IgD-negative memory B cell (primary cell): Measurements from ENCODE around the gene ING5. TPM values are rescaled to one million over a fixed set of nuclear protein-coding genes. Genes with fewer than 3 reads are reported as not detected.

Experiments
- H3K27ac Mint-ChIP-seq, 3 donors: one replicate each; pipeline ENCODE4 v1.8.0; 2020 to 2022; ENCODE audit warnings: mild to moderate bottlenecking in 3 of 3, mixed read lengths in 3 of 3, moderate library complexity in 1 of 3
- H3K27me3 Mint-ChIP-seq: one replicate; pipeline ENCODE4 v1.8.0; 2021; ENCODE audit warnings: mixed read lengths
- H3K36me3 Mint-ChIP-seq: one replicate; pipeline ENCODE4 v1.8.0; 2020; ENCODE audit warnings: mild to moderate bottlenecking, mixed read lengths
- H3K4me1 Mint-ChIP-seq, 3 donors: one replicate each; pipeline ENCODE4 v1.8.0; 2020 to 2022; ENCODE audit warnings: mixed read lengths in 3 of 3, mild to moderate bottlenecking in 1 of 3
- H3K4me3 Mint-ChIP-seq, 4 donors: one replicate each; pipeline ENCODE4 v1.8.0; 2020 to 2022; ENCODE audit warnings: mild to moderate bottlenecking in 4 of 4, mixed read lengths in 4 of 4, moderate library complexity in 3 of 4
- H3K9me3 Mint-ChIP-seq, 3 donors: one replicate each; pipeline ENCODE4 v1.8.0; 2020 to 2021; ENCODE audit warnings: mixed read lengths in 3 of 3, mild to moderate bottlenecking in 1 of 3
- polyA plus RNA-seq: library from polyadenylated mRNA; unstranded; fragments of 300-500 nt; fragmentation: Illumina TruSeq; gene quantifications from one replicate; pipeline ENCODE4 v1.2.3, GENCODE V29; 2021

Gene ING5
- polyA plus RNA-seq, 1 donor from 2014 or later: 34.0 TPM

DNA sequence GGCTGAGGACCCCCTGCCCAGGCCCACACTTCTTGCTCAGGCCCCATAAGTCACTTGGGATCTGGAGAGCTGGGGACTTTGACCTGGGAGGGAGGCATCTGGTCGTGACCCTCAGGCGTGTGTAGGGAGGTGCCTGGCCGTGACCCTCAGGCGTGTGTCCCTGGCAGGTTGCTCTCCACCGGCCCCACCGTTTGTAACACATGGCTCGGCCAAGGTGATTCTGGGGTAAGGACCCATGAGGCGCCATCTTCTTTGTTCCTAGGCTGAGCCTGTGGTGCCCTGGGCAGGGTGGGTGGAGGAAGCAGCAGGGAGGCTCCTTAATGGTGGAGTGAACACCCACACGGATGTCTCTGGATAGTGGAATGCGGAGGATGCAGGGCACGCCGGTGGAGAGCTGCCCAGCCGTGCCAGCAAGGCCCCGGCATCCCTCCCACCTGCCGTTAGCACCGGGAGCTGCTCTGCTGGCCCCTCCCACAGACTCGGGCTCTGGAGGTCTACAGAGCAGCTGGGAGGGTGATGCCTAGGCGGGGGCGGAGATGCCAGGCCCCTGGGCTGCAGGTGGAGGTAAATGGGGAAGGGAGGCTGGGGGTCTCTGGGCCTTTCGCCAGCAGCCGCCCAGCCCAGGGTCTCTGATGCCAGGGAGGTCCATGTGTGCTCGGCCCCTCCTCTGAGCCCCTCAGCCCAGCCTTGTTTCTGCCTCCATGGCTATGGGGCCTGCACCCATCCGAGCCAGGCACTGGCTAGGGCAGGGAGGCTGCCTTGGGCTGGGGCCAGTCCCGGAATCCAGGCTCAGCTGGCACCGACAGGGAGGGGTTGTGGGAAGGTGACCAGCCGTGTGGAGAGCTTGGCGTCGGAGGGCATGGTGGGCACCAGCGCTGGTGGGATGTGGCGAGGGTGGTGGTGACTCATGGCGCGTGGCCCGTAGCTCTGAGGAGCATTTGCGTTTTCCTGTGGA, 73.7 kb downstream of the ING5 start:
- no peaks in the 10 kb centered on the region for H3K27me3 Mint-ChIP-seq
- no peak overlapping the region for H3K27ac Mint-ChIP-seq
- H3K36me3 Mint-ChIP-seq: no peaks in the 10 kb centered on the region
- no peak overlapping the region for H3K4me3 Mint-ChIP-seq
- H3K9me3 Mint-ChIP-seq: no peaks in the 10 kb centered on the region
- peaks cover 6 to 8% (median 7%) of the 10 kb centered on the region in 3 donors for H3K4me1 Mint-ChIP-seq

DNA sequence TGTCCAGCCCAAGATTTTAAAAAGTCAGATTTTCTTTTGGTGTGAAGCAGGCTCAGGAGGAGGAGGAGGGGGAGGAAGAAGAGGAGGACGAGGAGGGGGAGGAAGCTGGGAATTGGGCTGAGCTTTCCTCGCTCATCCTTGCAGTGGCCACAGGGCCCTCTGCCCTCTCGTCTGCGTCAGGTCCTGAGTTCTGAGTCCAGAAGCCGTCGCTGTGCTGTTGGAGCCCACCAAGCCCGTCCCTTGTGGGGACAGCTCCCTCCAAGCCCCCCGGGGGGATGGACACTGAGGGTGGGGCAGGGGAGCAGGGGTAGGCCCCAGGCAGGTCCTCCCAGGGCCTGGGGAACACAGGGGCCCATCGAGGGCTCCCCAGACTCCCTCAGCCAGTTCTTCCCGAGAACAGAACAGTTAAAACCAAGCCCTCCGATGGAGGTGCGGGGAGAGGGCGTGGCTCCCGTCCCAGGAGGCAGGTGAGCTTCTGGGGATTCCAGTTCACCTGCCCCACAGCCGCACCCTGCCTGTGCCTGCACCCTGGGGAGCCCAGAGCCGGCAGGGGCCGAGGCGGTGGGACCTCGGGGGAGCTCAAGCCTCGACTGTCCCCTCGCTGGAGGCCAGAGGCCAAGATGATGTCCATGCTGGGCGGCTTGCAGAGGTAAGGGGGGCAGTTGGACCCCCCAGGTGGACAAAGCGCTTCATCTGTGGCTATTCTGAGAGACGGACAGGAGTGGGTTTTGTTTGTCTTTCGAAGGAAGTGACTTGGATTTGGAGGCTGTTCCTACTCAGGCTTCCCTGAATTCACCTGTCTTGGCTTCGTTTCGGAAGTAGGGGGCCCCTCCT, 74.7 kb downstream of the ING5 start, which contains the start of gene GAL3ST2:
Gene GAL3ST2, plus strand, starts transcription at position 487 of the 834 bp plus-strand sequence. Its CDS starts 134 bp downstream, at position 621.
- Mint-ChIP-seq H3K27ac (no peak within 1 kb of the TSS), H3K4me3 (no peak within 1 kb of the TSS), H3K27me3 (no peaks in the 10 kb centered on the region), H3K4me1 (peaks cover 6 to 8% (median 7%) of the 10 kb centered on the region in 3 donors), H3K9me3 (peaks cover 0 to 2% (median 2%) of the 10 kb centered on the region in 3 donors), H3K36me3 (no peaks in the 10 kb centered on the region)

DNA sequence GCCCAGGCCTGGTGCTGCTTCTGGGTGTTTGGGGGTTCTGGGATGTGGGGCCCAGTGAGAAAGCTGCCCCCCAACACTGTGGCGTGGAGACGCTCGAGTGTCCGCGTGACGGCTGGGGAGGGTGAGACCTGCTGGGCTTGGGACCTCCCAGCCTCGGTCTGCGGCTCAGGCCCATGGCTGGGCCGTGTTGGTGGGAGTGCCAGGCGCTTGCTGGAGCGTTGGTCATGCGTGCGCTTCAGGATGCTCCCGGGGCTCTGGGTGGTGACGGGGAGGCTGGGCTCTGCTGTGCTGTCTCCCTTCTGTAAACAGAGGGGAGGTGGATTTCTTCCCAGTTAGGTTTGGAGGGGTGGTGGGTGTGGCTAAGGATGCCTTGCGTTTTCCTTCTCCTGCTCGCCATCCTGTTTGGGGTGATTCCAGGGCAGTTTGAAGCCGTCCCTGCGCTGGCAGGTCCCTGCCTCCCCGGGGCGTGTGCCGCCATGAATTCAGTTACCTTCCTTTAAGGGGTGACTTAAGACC, 75.4 kb downstream of the ING5 start:
- no peak overlapping the region for H3K4me3 Mint-ChIP-seq
- no peaks in the 10 kb centered on the region for H3K27me3 Mint-ChIP-seq
- peaks cover 0 to 2% (median 2%) of the 10 kb centered on the region in 3 donors for H3K9me3 Mint-ChIP-seq
- no peak overlapping the region for H3K27ac Mint-ChIP-seq
- H3K36me3 Mint-ChIP-seq: no peaks in the 10 kb centered on the region
- peaks cover 2 to 3% (median 3%) of the 10 kb centered on the region in 3 donors for H3K4me1 Mint-ChIP-seq

DNA sequence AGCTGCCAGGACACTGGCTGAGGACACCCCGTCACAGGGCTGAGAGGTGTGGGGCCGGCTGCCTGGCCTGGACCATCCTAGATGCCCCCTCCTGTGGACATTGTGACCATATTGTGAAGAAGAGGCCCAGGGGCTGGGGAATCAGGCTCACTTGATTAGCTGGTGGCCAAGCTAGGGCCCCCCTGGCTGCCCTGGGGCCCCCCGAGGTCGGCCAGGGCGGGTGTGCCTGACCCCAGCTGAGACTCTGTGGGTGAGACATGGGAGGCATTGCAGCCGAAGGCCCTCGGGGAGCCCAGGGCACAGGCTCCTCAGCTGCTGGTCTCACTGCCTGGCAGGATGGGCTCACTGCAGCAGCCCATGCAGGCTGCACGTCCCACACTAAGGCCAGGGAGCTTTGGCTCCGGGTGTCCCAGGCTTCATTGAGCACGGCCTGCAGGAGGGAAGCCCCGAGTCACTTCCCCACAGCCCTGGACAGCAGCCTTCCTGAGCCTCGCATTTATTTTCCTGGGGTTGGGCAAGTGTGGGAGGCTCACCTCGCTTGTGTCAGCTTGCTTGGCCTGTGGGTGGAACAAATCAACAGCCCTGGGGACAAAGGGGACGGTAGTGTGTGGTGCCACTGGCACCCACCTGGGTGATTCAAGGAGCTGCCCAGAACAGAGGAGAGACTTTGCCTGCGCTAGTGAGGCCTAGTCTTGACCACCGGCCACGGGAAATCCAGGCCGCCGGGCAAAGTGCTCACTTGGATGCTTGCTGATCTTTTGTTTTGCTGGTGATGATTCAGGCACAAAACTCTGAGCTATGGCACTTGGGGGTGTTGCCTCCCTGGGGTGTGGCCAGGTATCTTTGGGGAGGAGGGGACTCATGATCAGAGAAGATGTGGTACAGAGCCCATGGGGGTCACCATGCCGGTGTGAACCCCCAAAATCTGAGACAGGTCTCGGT, 76.1 kb downstream of the ING5 start:
- Mint-ChIP-seq H3K4me1 (peaks cover 0 to 2% (median 0%) of the 10 kb centered on the region in 3 donors), H3K4me3 (no peak overlapping the region), H3K36me3 (no peaks in the 10 kb centered on the region), H3K9me3 (peaks cover 0 to 2% (median 2%) of the 10 kb centered on the region in 3 donors), H3K27ac (no peak overlapping the region), H3K27me3 (no peaks in the 10 kb centered on the region)

Other genes with a start within 250 kb of the ING5 start
- 90.5 TPM for gene STK25, start 193.5 kb upstream of the ING5 start, polyA plus RNA-seq
- gene BOK, start 143.3 kb upstream of the ING5 start, polyA plus RNA-seq: 0.08 TPM
- 39.6 TPM for gene THAP4, start 64.9 kb upstream of the ING5 start, polyA plus RNA-seq
- 59.3 TPM for gene ATG4B, start 64.3 kb upstream of the ING5 start, polyA plus RNA-seq
- 40.5 TPM for gene DTYMK, start 15.2 kb upstream of the ING5 start, polyA plus RNA-seq
- gene D2HGDH, start 32.6 kb downstream of the ING5 start, polyA plus RNA-seq: 7.7 TPM
- not detected for gene GAL3ST2, start 74.8 kb downstream of the ING5 start, polyA plus RNA-seq
- gene NEU4, start 107.2 kb downstream of the ING5 start, polyA plus RNA-seq: not detected
- 0.19 TPM for gene PDCD1, start 156.9 kb downstream of the ING5 start, polyA plus RNA-seq
- gene RTP5, start 167.7 kb downstream of the ING5 start, polyA plus RNA-seq: not detected